ENCODE results near the gene MAPT. TPM values are rescaled to one million over a fixed set of nuclear protein-coding genes. Genes with fewer than 3 reads are reported as not detected.

The MAPT gene
- total RNA-seq, 1 donor from 2014 or later: 2.1 TPM

DNA sequence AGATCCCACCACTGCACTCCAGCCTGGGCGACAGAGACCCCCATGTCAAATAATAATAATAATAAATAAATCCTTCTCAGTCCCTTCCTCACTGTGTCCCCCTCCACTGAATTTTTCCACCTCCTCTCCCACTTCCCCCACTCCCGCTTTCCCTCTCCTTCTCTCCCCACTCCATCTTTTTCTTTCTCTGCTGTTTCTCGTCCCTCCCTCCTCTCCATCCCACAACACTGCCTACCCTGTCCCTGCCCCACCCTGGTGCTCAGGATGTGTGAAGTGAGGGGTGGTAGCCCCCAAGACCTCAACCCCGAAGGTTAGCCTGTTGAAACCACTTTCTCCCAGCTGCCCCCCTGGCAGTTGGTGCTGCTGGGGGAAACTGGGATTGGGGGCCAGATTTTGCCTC is 70.3 kb downstream of the MAPT start:
- no peak overlapping the region for H3K4me3 ChIP-seq (ENCODE audit: insufficient read depth, low read depth, low read length)
- DNase-seq (ENCODE audit: low read depth): no peak
- H3K4me2 ChIP-seq (ENCODE audit: low read length): no peak overlapping the region
- no peak overlapping the region for H3K9ac ChIP-seq (ENCODE audit: low read length)
- H3K4me1 ChIP-seq (ENCODE audit: insufficient read depth, low read length): no peaks in the 10 kb centered on the region
- no peaks in the 10 kb centered on the region for H3K9me3 ChIP-seq (ENCODE audit: insufficient read depth, low read depth, low read length)
- peaks cover 7% of the 10 kb centered on the region for H3K4me1 Mint-ChIP-seq (ENCODE audit: low read depth, unreplicated experiment)
- H4K20me1 ChIP-seq (ENCODE audit: insufficient read depth, low read length): no peaks in the 10 kb centered on the region
- H3K9me3 Mint-ChIP-seq (ENCODE audit: unreplicated experiment): peaks cover 8% of the 10 kb centered on the region
- peaks cover 27% of the 10 kb centered on the region for H3K27me3 Mint-ChIP-seq (ENCODE audit: low read depth, unreplicated experiment)
- TF ChIP-seq CTCF (IDR thresholded peaks at IDR 0.05; ENCODE audit: insufficient read depth, low read depth, low read length) (no peak), EZH2 (IDR thresholded peaks at IDR 0.05; ENCODE audit: insufficient read depth, low read length) (no peak)
- H3K4me3 Mint-ChIP-seq (ENCODE audit: unreplicated experiment): no peak overlapping the region
- no peak for FAIRE-seq
- H3K27ac Mint-ChIP-seq (ENCODE audit: unreplicated experiment): no peak overlapping the region
- H2AFZ ChIP-seq (ENCODE audit: low read depth, low read length): no peak overlapping the region
- H3K27ac ChIP-seq (ENCODE audit: low read depth, low read length): no peak overlapping the region
- H3K36me3 Mint-ChIP-seq (ENCODE audit: low read depth, unreplicated experiment): peaks cover 4% of the 10 kb centered on the region
- H3K27me3 ChIP-seq (ENCODE audit: insufficient read depth, low read length): peaks cover 26% of the 10 kb centered on the region
- H3K79me2 ChIP-seq (ENCODE audit: insufficient read depth, low read length): no peaks in the 10 kb centered on the region
- no peaks in the 10 kb centered on the region for H3K36me3 ChIP-seq (ENCODE audit: insufficient read depth, low read length)

DNA sequence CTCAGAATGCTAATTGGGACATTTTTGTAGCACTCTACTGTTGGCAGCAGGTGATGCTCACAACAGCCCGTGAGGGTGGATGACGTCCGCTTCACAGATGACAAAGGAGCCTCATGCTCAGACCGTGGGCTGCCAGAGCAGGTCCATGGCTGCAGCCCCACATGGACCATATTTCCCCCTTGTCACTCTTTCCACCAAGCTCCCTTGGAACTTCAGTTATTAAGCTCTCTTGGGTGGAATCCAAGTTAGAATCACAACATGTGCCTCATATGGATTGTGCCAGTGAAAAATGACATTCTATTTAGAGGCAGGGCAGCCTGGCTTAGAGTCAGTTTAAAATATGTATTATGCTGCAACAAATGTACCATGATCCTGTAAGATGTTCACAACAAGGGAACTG is 71.5 kb downstream of the MAPT start:
- H3K36me3 Mint-ChIP-seq (ENCODE audit: low read depth, unreplicated experiment): peaks cover 4% of the 10 kb centered on the region
- peaks cover 33% of the 10 kb centered on the region for H3K27me3 Mint-ChIP-seq (ENCODE audit: low read depth, unreplicated experiment)
- TF ChIP-seq EZH2 (IDR thresholded peaks at IDR 0.05; ENCODE audit: insufficient read depth, low read length): no peak
- no peak for TF ChIP-seq CTCF (IDR thresholded peaks at IDR 0.05; ENCODE audit: insufficient read depth, low read depth, low read length)
- H3K4me1 Mint-ChIP-seq (ENCODE audit: low read depth, unreplicated experiment): peaks cover 7% of the 10 kb centered on the region
- Histone ChIP-seq H3K9me3 (ENCODE audit: insufficient read depth, low read depth, low read length) (no peaks in the 10 kb centered on the region), H3K36me3 (ENCODE audit: insufficient read depth, low read length) (no peaks in the 10 kb centered on the region), H3K27ac (ENCODE audit: low read depth, low read length) (no peak overlapping the region), H2AFZ (ENCODE audit: low read depth, low read length) (no peak overlapping the region), H3K27me3 (ENCODE audit: insufficient read depth, low read length) (peaks cover 21% of the 10 kb centered on the region), H4K20me1 (ENCODE audit: insufficient read depth, low read length) (no peaks in the 10 kb centered on the region), H3K79me2 (ENCODE audit: insufficient read depth, low read length) (no peaks in the 10 kb centered on the region), H3K4me3 (ENCODE audit: insufficient read depth, low read depth, low read length) (no peak overlapping the region), H3K9ac (ENCODE audit: low read length) (no peak overlapping the region), H3K4me1 (ENCODE audit: insufficient read depth, low read length) (no peaks in the 10 kb centered on the region), H3K4me2 (ENCODE audit: low read length) (no peak overlapping the region)
- no peak overlapping the region for H3K4me3 Mint-ChIP-seq (ENCODE audit: unreplicated experiment)
- FAIRE-seq: no peak
- no peak overlapping the region for H3K27ac Mint-ChIP-seq (ENCODE audit: unreplicated experiment)
- DNase-seq (ENCODE audit: low read depth): no peak
- peaks cover 8% of the 10 kb centered on the region for H3K9me3 Mint-ChIP-seq (ENCODE audit: unreplicated experiment)

GRCh38 chr17:45966606-45967280 is 72.4 kb downstream of the MAPT start:
- Mint-ChIP-seq H3K36me3 (ENCODE audit: low read depth, unreplicated experiment) (peaks cover 4% of the 10 kb centered on the region), H3K27ac (ENCODE audit: unreplicated experiment) (peak overlapping the region; percentile 27), H3K27me3 (ENCODE audit: low read depth, unreplicated experiment) (peaks cover 33% of the 10 kb centered on the region), H3K4me3 (ENCODE audit: unreplicated experiment) (no peak overlapping the region), H3K9me3 (ENCODE audit: unreplicated experiment) (peaks cover 8% of the 10 kb centered on the region), H3K4me1 (ENCODE audit: low read depth, unreplicated experiment) (peaks cover 7% of the 10 kb centered on the region)
- Histone ChIP-seq H3K36me3 (ENCODE audit: insufficient read depth, low read length) (no peaks in the 10 kb centered on the region), H3K4me3 (ENCODE audit: insufficient read depth, low read depth, low read length) (no peak overlapping the region), H3K27ac (ENCODE audit: low read depth, low read length) (no peak overlapping the region), H3K4me2 (ENCODE audit: low read length) (no peak overlapping the region), H3K9ac (ENCODE audit: low read length) (no peak overlapping the region), H3K79me2 (ENCODE audit: insufficient read depth, low read length) (no peaks in the 10 kb centered on the region), H3K4me1 (ENCODE audit: insufficient read depth, low read length) (no peaks in the 10 kb centered on the region), H3K9me3 (ENCODE audit: insufficient read depth, low read depth, low read length) (no peaks in the 10 kb centered on the region), H4K20me1 (ENCODE audit: insufficient read depth, low read length) (no peaks in the 10 kb centered on the region), H2AFZ (ENCODE audit: low read depth, low read length) (no peak overlapping the region), H3K27me3 (ENCODE audit: insufficient read depth, low read length) (peaks cover 21% of the 10 kb centered on the region)
- FAIRE-seq: no peak
- TF ChIP-seq EZH2 (IDR thresholded peaks at IDR 0.05; ENCODE audit: insufficient read depth, low read length) (no peak), CTCF (IDR thresholded peaks at IDR 0.05; ENCODE audit: insufficient read depth, low read depth, low read length) (no peak)
- DNase-seq (ENCODE audit: low read depth): no peak

Data from astrocyte (in vitro differentiated cells and primary cell).